HEK293 (cell line): ENCODE data around the gene SLC25A45.

Source experiments
- CTCF ChIP-seq: fragments of 450-650 bp; formaldehyde crosslinking; IDR thresholded peaks from 2 replicates; pipeline ENCODE4 v1.5.1; 2016; ENCODE audit warnings: missing biosample characterization, missing genetic modification characterization
- HOXD13 ChIP-seq: sonication (generic); formaldehyde crosslinking; IDR thresholded peaks from 2 replicates; pipeline ENCODE4 v1.8.0; 2022; ENCODE audit warnings: missing genetic modification reagents, borderline replicate concordance
- KLF16 ChIP-seq: fragments of 450-650 bp; formaldehyde crosslinking; IDR thresholded peaks from 2 replicates; pipeline ENCODE4 v1.5.1; 2017; ENCODE audit warnings: missing biosample characterization, missing genetic modification characterization
- PRDM4 ChIP-seq: fragments of 450-650 bp; formaldehyde crosslinking; IDR thresholded peaks from 2 replicates; pipeline ENCODE4 v1.5.1; 2017; ENCODE audit warnings: missing biosample characterization, missing genetic modification characterization
- REST ChIP-seq: fragments of 450-650 bp; formaldehyde crosslinking; IDR thresholded peaks from 2 replicates; pipeline ENCODE4 v1.5.1; 2016; ENCODE audit warnings: missing biosample characterization, missing genetic modification characterization
- SCRT2 ChIP-seq: fragments of 450-650 bp; formaldehyde crosslinking; IDR thresholded peaks from 2 replicates; pipeline ENCODE4 v1.5.1; 2016; ENCODE audit warnings: missing biosample characterization, missing genetic modification characterization
- SETDB1 ChIP-seq: IDR thresholded peaks from one replicate; pipeline ENCODE4 v1.6.1; 2017; ENCODE audit warnings: mild to moderate bottlenecking, low read length, moderate library complexity, mixed read lengths; ENCODE audit not compliant: insufficient read length
- ZBTB26 ChIP-seq: fragments of 450-650 bp; formaldehyde crosslinking; optimal IDR thresholded peaks from 2 replicates; pipeline ENCODE3; 2016; ENCODE audit warnings: missing biosample characterization, mild to moderate bottlenecking, missing genetic modification characterization
- ZBTB7A ChIP-seq: fragments of 450-650 bp; formaldehyde crosslinking; IDR thresholded peaks from 2 replicates; pipeline ENCODE4 v1.5.1; 2016; ENCODE audit warnings: low read depth, missing biosample characterization, missing genetic modification characterization
- ZNF202 ChIP-seq: fragments of 450-650 bp; formaldehyde crosslinking; IDR thresholded peaks from 2 replicates; pipeline ENCODE4 v1.5.1; 2016; ENCODE audit warnings: missing biosample characterization, missing genetic modification characterization, borderline replicate concordance
- ZNF24 ChIP-seq: fragments of 450-650 bp; formaldehyde crosslinking; IDR thresholded peaks from 2 replicates; pipeline ENCODE4 v1.5.1; 2016; ENCODE audit warnings: missing biosample characterization, missing genetic modification characterization
- ZNF660 ChIP-seq: fragments of 450-650 bp; IDR thresholded peaks from 2 replicates; pipeline ENCODE4 v1.5.1; 2018; ENCODE audit warnings: missing biosample characterization, mild to moderate bottlenecking, missing genetic modification characterization

GRCh38 chr11:65362966-65363365, 19.5 kb downstream of the SLC25A45 start:
- TF ChIP-seq CTCF (no peak), KLF16 (tag by site-specific recombination) (no peak), PRDM4 (tag by site-specific recombination) (no peak), SETDB1 (no peak), REST (no peak), ZBTB7A (no peak), SCRT2 (tag by site-specific recombination) (no peak), ZNF202 (tag by site-specific recombination) (no peak), HOXD13 (no peak), ZBTB26 (tag by site-specific recombination) (no peak), ZNF24 (no peak), ZNF660 (tag by site-specific recombination) (no peak)
